Measurements from ENCODE around the gene HIVEP3. TPM values are rescaled to one million over a fixed set of nuclear protein-coding genes. Genes with fewer than 3 reads are reported as not detected.

Gene HIVEP3
- total RNA-seq, 1 experiment from 2014 or later, result 6.0 TPM

DNA sequence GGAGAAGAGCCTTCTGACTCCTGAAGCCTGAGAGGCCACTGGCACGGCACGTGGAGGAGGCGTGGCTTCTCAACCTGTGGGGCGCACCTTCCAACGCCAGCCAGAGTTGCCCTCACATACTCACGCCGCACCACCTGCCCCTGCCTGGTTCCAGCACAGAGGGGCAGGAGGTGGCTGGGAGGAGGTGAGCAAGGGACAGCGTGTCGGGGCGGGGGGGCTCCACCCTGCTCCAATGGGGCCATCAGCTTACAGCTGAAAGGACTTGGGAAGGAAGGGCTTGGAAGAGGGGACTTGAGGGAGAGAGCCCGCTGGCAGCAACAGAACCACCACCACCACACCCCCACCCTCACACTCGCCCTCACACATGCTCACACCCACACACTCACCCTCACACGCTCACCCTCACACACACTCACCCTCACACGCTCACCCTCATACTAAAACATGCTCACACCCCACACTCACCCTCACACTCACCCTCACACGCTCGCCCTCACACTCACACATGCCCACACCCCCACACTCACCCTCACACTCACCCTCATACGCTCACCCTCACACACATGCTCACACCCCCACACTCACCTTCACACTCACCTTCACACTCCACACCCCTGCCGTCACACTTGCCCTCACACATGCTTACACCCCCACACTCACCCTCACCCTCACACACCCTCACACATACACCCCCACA, 392.7 kb downstream of the HIVEP3 start:
- no peaks in the 10 kb centered on the region for H3K9me3 ChIP-seq (ENCODE audit: control insufficient read depth, insufficient read depth, low read depth, low read length)
- no peaks in the 10 kb centered on the region for H3K36me3 ChIP-seq (ENCODE audit: control insufficient read depth, insufficient read depth, low read length)
- no TSS peak for BruUV-seq (replicated peaks)
- H3K27me3 ChIP-seq (ENCODE audit: control insufficient read depth, insufficient read depth, low read length), result no peaks in the 10 kb centered on the region
- TF ChIP-seq, protein P1, sequence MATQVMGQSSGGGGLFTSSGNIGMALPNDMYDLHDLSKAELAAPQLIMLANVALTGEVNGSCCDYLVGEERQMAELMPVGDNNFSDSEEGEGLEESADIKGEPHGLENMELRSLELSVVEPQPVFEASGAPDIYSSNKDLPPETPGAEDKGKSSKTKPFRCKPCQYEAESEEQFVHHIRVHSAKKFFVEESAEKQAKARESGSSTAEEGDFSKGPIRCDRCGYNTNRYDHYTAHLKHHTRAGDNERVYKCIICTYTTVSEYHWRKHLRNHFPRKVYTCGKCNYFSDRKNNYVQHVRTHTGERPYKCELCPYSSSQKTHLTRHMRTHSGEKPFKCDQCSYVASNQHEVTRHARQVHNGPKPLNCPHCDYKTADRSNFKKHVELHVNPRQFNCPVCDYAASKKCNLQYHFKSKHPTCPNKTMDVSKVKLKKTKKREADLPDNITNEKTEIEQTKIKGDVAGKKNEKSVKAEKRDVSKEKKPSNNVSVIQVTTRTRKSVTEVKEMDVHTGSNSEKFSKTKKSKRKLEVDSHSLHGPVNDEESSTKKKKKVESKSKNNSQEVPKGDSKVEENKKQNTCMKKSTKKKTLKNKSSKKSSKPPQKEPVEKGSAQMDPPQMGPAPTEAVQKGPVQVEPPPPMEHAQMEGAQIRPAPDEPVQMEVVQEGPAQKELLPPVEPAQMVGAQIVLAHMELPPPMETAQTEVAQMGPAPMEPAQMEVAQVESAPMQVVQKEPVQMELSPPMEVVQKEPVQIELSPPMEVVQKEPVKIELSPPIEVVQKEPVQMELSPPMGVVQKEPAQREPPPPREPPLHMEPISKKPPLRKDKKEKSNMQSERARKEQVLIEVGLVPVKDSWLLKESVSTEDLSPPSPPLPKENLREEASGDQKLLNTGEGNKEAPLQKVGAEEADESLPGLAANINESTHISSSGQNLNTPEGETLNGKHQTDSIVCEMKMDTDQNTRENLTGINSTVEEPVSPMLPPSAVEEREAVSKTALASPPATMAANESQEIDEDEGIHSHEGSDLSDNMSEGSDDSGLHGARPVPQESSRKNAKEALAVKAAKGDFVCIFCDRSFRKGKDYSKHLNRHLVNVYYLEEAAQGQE (IDR thresholded peaks at IDR 0.05; ENCODE audit: insufficient read depth in 1 of 2, low read depth in 2 of 2, low read length in 1 of 2), result no peak
- TF ChIP-seq POLR2AphosphoS5 (IDR thresholded peaks at IDR 0.05; ENCODE audit: low read depth, low read length) (no peak), TCF7L2 (IDR thresholded peaks at IDR 0.05; ENCODE audit: low read depth, low read length) (no peak), SIN3A (IDR thresholded peaks at IDR 0.05; ENCODE audit: borderline replicate concordance, insufficient read depth, low read depth, low read length) (no peak)
- TF ChIP-seq, protein P2, sequence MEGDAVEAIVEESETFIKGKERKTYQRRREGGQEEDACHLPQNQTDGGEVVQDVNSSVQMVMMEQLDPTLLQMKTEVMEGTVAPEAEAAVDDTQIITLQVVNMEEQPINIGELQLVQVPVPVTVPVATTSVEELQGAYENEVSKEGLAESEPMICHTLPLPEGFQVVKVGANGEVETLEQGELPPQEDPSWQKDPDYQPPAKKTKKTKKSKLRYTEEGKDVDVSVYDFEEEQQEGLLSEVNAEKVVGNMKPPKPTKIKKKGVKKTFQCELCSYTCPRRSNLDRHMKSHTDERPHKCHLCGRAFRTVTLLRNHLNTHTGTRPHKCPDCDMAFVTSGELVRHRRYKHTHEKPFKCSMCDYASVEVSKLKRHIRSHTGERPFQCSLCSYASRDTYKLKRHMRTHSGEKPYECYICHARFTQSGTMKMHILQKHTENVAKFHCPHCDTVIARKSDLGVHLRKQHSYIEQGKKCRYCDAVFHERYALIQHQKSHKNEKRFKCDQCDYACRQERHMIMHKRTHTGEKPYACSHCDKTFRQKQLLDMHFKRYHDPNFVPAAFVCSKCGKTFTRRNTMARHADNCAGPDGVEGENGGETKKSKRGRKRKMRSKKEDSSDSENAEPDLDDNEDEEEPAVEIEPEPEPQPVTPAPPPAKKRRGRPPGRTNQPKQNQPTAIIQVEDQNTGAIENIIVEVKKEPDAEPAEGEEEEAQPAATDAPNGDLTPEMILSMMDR (IDR thresholded peaks at IDR 0.05), result no peak
- no peak overlapping the region for H3K27ac ChIP-seq (ENCODE audit: low read length)
- ATAC-seq (peak; percentile 51; the same call in 1 of the 2 replicates), DNase-seq (ENCODE audit: low read depth, low spot score) (no peak)
- in situ Hi-C loops (cut with HindIII; ENCODE audit: low pct_unique_long_range_greater_than_20kb, low sequenced_read_pairs), result no loop called here
- ChIA-PET CTCF (no interaction called here), POLR2A (no interaction called here)
- H3K4me3 ChIP-seq (ENCODE audit: low read depth in 2 of 2, low read length in 2 of 2), result no peak overlapping the region
- no peaks in the 10 kb centered on the region for H3K4me1 ChIP-seq (ENCODE audit: control insufficient read depth, insufficient read depth, low read length)
- intact Hi-C loops (cut with micrococcal nuclease; ENCODE audit: unreplicated experiment), result no loop called here

DNA sequence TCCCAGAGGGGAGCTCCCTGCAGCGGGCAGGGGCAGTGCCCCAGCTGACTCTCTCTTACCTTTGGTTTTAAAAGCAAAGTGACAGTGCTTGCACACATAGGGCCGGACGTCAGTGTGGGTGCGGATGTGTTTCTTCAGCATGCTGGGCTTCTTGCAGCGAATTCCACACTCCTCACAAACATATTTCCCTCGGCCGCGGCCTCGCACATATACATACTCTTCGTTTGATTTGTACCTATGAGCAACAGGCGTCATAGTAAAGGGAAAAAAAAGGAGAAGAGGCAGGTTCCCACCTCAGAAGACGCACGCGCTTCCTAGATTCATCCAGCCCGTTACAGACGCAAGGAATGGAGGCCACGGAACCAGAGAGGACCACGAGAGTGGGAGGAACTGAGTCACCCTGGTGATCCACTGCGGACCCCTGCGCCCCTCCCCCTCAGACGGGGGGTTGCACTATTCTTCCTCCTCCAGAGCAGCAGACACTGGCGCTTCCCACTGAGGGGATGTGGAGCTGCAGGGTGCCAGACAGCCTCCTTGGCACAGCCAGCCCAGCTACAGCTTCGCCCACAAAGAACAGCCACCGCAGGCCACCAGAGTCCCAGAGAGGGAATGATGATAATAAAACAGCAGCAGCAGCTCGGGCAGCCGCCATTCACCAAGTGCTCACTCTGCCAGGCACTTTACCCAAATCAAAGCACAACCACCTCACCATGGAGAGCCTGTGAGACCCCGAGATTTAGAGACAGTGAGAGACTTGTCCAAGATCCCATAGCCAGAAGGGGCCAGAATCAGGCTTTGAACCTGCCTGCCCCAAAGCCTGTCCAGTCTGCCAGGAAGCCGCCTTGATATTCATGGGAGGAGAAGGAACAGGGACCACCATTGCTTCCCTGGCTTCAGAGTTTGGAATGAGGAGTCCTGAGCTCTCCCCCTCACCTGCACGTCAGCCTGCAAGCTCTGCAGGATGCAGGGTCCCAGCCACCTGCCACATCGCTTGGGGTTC, 393.7 kb downstream of the HIVEP3 start:
- no peaks in the 10 kb centered on the region for H3K27me3 ChIP-seq (ENCODE audit: control insufficient read depth, insufficient read depth, low read length)
- TF ChIP-seq POLR2AphosphoS5 (IDR thresholded peaks at IDR 0.05; ENCODE audit: low read depth, low read length), result no peak
- TF ChIP-seq, protein P1 (IDR thresholded peaks at IDR 0.05; ENCODE audit: insufficient read depth in 1 of 2, low read depth in 2 of 2, low read length in 1 of 2), result no peak
- no peak for TF ChIP-seq TCF7L2 (IDR thresholded peaks at IDR 0.05; ENCODE audit: low read depth, low read length)
- no peak for TF ChIP-seq SIN3A (IDR thresholded peaks at IDR 0.05; ENCODE audit: borderline replicate concordance, insufficient read depth, low read depth, low read length)
- TF ChIP-seq, protein P2 (IDR thresholded peaks at IDR 0.05), result no peak
- no peaks in the 10 kb centered on the region for H3K4me1 ChIP-seq (ENCODE audit: control insufficient read depth, insufficient read depth, low read length)
- intact Hi-C loops (cut with micrococcal nuclease; ENCODE audit: unreplicated experiment) (no loop called here), in situ Hi-C loops (cut with HindIII; ENCODE audit: low pct_unique_long_range_greater_than_20kb, low sequenced_read_pairs) (no loop called here)
- H3K9me3 ChIP-seq (ENCODE audit: control insufficient read depth, insufficient read depth, low read depth, low read length), result no peaks in the 10 kb centered on the region
- ATAC-seq (no peak), DNase-seq (ENCODE audit: low read depth, low spot score) (no peak)
- no peak overlapping the region for H3K4me3 ChIP-seq (ENCODE audit: low read depth in 2 of 2, low read length in 2 of 2)
- H3K36me3 ChIP-seq (ENCODE audit: control insufficient read depth, insufficient read depth, low read length), result no peaks in the 10 kb centered on the region
- BruUV-seq (replicated peaks), result no TSS peak
- H3K27ac ChIP-seq (ENCODE audit: low read length), result no peak overlapping the region
- ChIA-PET CTCF (no interaction called here), POLR2A (no interaction called here)

Data from Panc1 (cell line).